Left hindlimb (tissue), 1 donor: ENCODE measurements around the gene GGT1.
"Not testable (repeated sequence)": the region's sequence is repeated elsewhere in the genome, so short reads cannot be mapped to it uniquely, and the experiment has no call there.

Experiments
- DNase-seq: peaks from one replicate; pipeline ENCODE4 v3.0.0-alpha.2; 2018

The GGT1 gene

DNA sequence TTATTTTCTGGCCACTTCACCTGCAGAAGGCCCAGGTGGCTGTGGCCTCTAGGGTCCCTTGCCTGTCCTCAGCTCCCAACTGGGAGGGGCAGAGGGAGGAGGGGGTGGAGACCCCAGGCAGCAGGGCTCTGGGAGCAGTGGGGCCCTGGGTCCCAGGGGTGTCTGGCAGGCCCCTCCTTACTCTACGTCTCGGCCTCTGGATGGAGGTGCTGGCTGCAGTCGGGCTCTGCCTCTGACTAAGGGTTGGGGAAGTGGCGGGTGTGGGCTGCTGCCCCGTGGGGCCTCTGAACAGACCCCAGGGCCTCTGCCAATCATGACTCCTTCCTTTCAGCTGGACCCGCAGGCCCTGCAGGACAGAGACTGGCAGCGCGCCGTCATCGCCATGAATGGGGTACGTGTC lies 41.4 kb downstream of the GGT1 start:
- not testable (repeated sequence) for DNase-seq

- DNase-seq, result not testable (repeated sequence)
These were observed 42.7 kb downstream of the GGT1 start for GRCh38 chr22:24645408-24646399.

GRCh38 chr22:24646756-24647155 lies 43.8 kb downstream of the GGT1 start:
- not testable (repeated sequence) for DNase-seq

- not testable (repeated sequence) for DNase-seq
These were observed 46.4 kb downstream of the GGT1 start for GRCh38 chr22:24649371-24649770.

DNA sequence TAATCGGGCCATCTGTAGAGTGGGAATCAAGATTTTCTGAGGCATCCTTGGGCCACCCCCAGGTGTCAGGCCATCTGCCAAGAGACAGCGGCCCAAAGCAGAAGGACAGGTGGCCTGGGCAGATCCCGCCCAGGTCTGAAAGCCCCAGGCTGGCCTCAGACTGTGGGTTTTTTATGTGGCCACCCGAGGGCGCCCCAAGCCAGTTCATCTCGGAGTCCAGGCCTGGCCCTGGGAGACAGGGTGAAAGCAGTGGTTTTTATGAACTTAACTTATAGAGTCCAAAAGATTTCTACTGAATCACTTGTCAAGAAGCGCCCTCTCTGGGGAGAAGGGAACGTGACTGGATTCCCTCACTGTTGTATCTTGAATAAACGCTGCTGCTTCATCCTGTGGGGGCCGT lies 47.9 kb downstream of the GGT1 start:
- not testable (repeated sequence) for DNase-seq

GRCh38 chr22:24665395-24665794 lies 62.4 kb downstream of the GGT1 start:
- not testable (repeated sequence) for DNase-seq

DNA sequence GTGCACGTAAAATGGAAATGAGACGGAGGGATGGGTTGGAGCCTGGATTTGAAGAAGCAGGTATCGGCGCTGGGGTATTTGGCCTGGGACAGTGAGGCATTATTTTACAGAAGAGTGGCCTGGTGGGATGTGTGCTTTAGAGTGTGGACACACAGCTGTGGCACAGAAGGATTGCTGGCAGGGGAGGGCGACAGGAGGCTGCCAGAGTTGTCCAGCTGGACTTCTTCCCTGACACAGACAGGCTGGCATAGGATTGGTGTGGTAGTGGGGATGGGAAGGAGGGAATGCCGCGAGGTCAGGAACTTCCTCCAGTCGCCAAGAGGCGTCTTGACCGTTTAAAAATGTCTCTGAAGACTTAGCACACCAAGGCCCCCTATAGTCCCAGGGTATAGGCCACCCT lies 64.9 kb downstream of the GGT1 start:
- not testable (repeated sequence) for DNase-seq

GRCh38 chr22:24672532-24672931 lies 69.5 kb downstream of the GGT1 start:
- not testable (repeated sequence) for DNase-seq
